HepG2 (cell line): ENCODE results near the gene CLDN22. TPM values are rescaled to one million over a fixed set of nuclear protein-coding genes. Genes with fewer than 3 reads are reported as not detected.
A peak's percentile ranks its signal among the peaks of the same experiment; 100 is the strongest.

Experiments used
- ATAC-seq: fragments of 200-7000 bp; cut with Tn5 transposase; 3 replicates; pipeline ENCODE4 v1.9.1; 2020; ENCODE audit warnings: mild to moderate bottlenecking, moderate library complexity
- BruUV-seq: library from RNA; stranded (reverse); fragments of 400-500 nt; replicated peaks from 2 replicates; lab custom pipeline; 2021; lab: Mats Ljungman, UMichigan
- CTCF ChIA-PET: fragments of 300-600 bp; formaldehyde crosslinking; extraction: SDS; loops from one replicate; lab custom pipeline; 2021; ENCODE audit warnings: low total read pairs, inconsistent platforms, low intra/inter-chr PET ratio; lab: Yijun Ruan, JAX
- POLR2A ChIA-PET: fragments of 350-600 bp; sonication (Branson Sonifier 250); formaldehyde crosslinking; loops from one replicate; lab custom pipeline; 2020; ENCODE audit warnings: antibody characterized with exemption, inconsistent platforms; lab: Yijun Ruan, JAX
- DNase-seq: peaks from one replicate; pipeline ENCODE4 v3.0.0-alpha.2; 2015; ENCODE audit warnings: low spot score
- FAIRE-seq: peaks from 3 replicates; lab custom pipeline; 2011; peaks lifted over from hg19 to GRCh38; lab: Jason Lieb, UNC
- H2AFZ ChIP-seq: one replicate; pipeline ENCODE4 v1.6.1; 2011; ENCODE audit warnings: low read length, inconsistent platforms
- H3K27ac ChIP-seq: fragments of 300-600 bp; 3 replicates; pipeline ENCODE4 v1.8.0; 2011; ENCODE audit warnings: mixed run types, mild to moderate bottlenecking, mixed read lengths, low read length, inconsistent platforms; ENCODE audit not compliant: insufficient read depth; ENCODE audit errors: extremely low read length
- H3K27me3 ChIP-seq, 2 experiments: fragments of 200-600 bp in 1 of 2; 2 replicates in 1 of 2; 3 replicates in 1 of 2; pipeline versions ENCODE4 v1.6.0 to v1.8.0; 2011; ENCODE audit warnings: low read length in 2 of 2, mild to moderate bottlenecking in 2 of 2, moderate library complexity in 2 of 2, inconsistent platforms in 1 of 2; ENCODE audit not compliant: insufficient read depth in 2 of 2, control insufficient read depth in 1 of 2
- H3K36me3 ChIP-seq, 2 experiments: fragments of 200-600 bp in 1 of 2; replicated peaks in 1 of 2; 2 replicates in 1 of 2; 3 replicates in 1 of 2; pipeline versions ENCODE4 v1.5.1 to v1.8.0; 2011; ENCODE audit warnings: low read length in 2 of 2, inconsistent platforms in 1 of 2; ENCODE audit not compliant: insufficient read depth in 2 of 2, control insufficient read depth in 1 of 2
- H3K4me1 ChIP-seq: 2 replicates; pipeline ENCODE4 v1.5.1; 2012; ENCODE audit warnings: low read length, inconsistent platforms; ENCODE audit not compliant: insufficient read depth
- H3K4me2 ChIP-seq: 2 replicates; pipeline ENCODE4 v1.6.0; 2011; ENCODE audit warnings: low read depth, low read length, inconsistent platforms
- H3K4me3 ChIP-seq, 3 experiments: fragments of 200-600 bp in 1 of 3; sonication (generic), shearing (Covaris generic) in 1 of 3; replicated peaks in 1 of 3; 2 replicates each; pipeline ENCODE4 v1.5.1; 2011 to 2016; ENCODE audit warnings: low read length in 3 of 3, inconsistent platforms in 2 of 3, low read depth in 2 of 3, mild to moderate bottlenecking in 2 of 3, control low read depth in 1 of 3, mixed read lengths in 1 of 3; ENCODE audit not compliant: insufficient read depth in 1 of 3
- H3K79me2 ChIP-seq: one replicate; pipeline ENCODE4 v1.6.1; 2011; ENCODE audit warnings: low read length, inconsistent platforms; ENCODE audit not compliant: insufficient read depth
- H3K9ac ChIP-seq: 2 replicates; pipeline ENCODE4 v1.6.0; 2011; ENCODE audit warnings: mild to moderate bottlenecking, low read depth, low read length, inconsistent platforms; ENCODE audit not compliant: insufficient read depth
- H3K9me3 ChIP-seq: 2 replicates; pipeline ENCODE4 v1.5.1; 2012; ENCODE audit warnings: mild to moderate bottlenecking, low read length
- H4K20me1 ChIP-seq: 2 replicates; pipeline ENCODE4 v1.6.0; 2011; ENCODE audit warnings: inconsistent platforms, mild to moderate bottlenecking, low read length, moderate library complexity; ENCODE audit not compliant: insufficient read depth
- CTCF ChIP-seq: sonication (generic); formaldehyde crosslinking; IDR thresholded peaks from 2 replicates; pipeline ENCODE4 v1.5.0; 2020; ENCODE audit warnings: mild to moderate bottlenecking, missing genetic modification reagents, moderate library complexity
- GLMP ChIP-seq: sonication (generic); formaldehyde crosslinking; IDR thresholded peaks from 2 replicates; pipeline ENCODE4 v1.9.0; 2021; ENCODE audit warnings: missing genetic modification reagents, mild to moderate bottlenecking, borderline replicate concordance
- HNRNPLL ChIP-seq: fragments of 200-400 bp; formaldehyde crosslinking; IDR thresholded peaks from 2 replicates; pipeline ENCODE4 v1.6.1; 2017; ENCODE audit warnings: mild to moderate bottlenecking, low read depth, low read length; ENCODE audit not compliant: poor library complexity, severe bottlenecking
- STAG1 ChIP-seq: sonication (generic); formaldehyde crosslinking; IDR thresholded peaks from 2 replicates; pipeline ENCODE4 v1.4.0; 2020; ENCODE audit warnings: missing genetic modification reagents
- ZNF609 ChIP-seq: sonication (generic); formaldehyde crosslinking; IDR thresholded peaks from 2 replicates; pipeline ENCODE4 v1.4.0; 2020; ENCODE audit warnings: mild to moderate bottlenecking, missing genetic modification reagents, borderline replicate concordance
- WGBS: methylation state at CpG from one replicate; pipeline ENCODE4 v1.1.6; 2017; ENCODE audit warnings: low lambda C conversion rate; 5-methylcytosine and 5-hydroxymethylcytosine counted together
- in situ Hi-C: cut with HindIII; loops from 2 replicates; pipeline ENCODE4 v1.10.0; 2017; ENCODE audit warnings: low pct_unique_long_range_greater_than_20kb; ENCODE audit not compliant: extremely low pct_ligation_motif_present
- intact Hi-C: fragments of 100-400 bp; cut with micrococcal nuclease; formaldehyde crosslinking; loops from one replicate; pipeline ENCODE4 v1.10.0; 2022; ENCODE audit not compliant: unreplicated experiment
- polyA plus RNA-seq, 8 experiments: library from polyadenylated mRNA; depleted of rRNA in 3 of 8; stranded (reverse) in 7 of 8; unstranded in 1 of 8; fragments of >200 nt; fragmentation: Illumina TruSeq in 4 of 8; extraction: Trizol in 4 of 8; gene quantifications; 2 replicates each; pipeline versions ENCODE4 v1.2.1 to v1.2.3, GENCODE V29; 2011 to 2016; ENCODE audit warnings: low read depth in 4 of 8, missing spikeins in 1 of 8, mixed read lengths in 1 of 8; ENCODE audit not compliant: insufficient read depth in 1 of 8
- total RNA-seq, 5 experiments: library from RNA; depleted of rRNA; stranded (reverse); fragments of >200 nt; fragmentation: Illumina TruSeq; extraction: Trizol; gene quantifications; 2 replicates each; pipeline ENCODE4 v1.2.3, GENCODE V29; 2016; ENCODE audit warnings: low read depth in 1 of 5

CLDN22 gene
- total and polyA plus RNA-seq, 2 of the 13 experiments (the other 11 are each of a cell fraction or from before 2014, with no cell fraction given) = 0.07 TPM; not detected in 1

- TF ChIP-seq ZNF609 (CRISPR knock-in tag) (no peak), HNRNPLL (no peak)
Measured at GRCh38 chr4:183354219-183354618, 34.1 kb upstream of the CLDN22 start (continued).

- H3K27me3 ChIP-seq = no peaks in the 10 kb centered on the region; a peak in 1 of 5 replicates
- H3K36me3 ChIP-seq = no peaks in the 10 kb centered on the region
- ChIA-PET CTCF (no interaction called here), POLR2A (no interaction called here)
- TF ChIP-seq CTCF (peak; percentile 24; the same call in 1 of the 2 replicates), GLMP (no peak), STAG1 (CRISPR knock-in tag) (peak; percentile 32)
- WGBS = 31% methylated on average over 8 of the region's 8 CpGs
- H3K27ac ChIP-seq = no peak overlapping the region
- in situ Hi-C loops = no loop called here
- BruUV-seq = no TSS peak
- H3K9me3 ChIP-seq = no peaks in the 10 kb centered on the region
- no peak overlapping the region for H3K4me2 ChIP-seq
- no peak overlapping the region for H2AFZ ChIP-seq
- no peaks in the 10 kb centered on the region for H3K79me2 ChIP-seq
- no peaks in the 10 kb centered on the region for H4K20me1 ChIP-seq
- intact Hi-C loops = no loop called here
- FAIRE-seq (no peak), ATAC-seq (peak; percentile 86), DNase-seq (no peak)
- no peak overlapping the region for H3K4me3 ChIP-seq
- H3K4me1 ChIP-seq = peaks cover 10% of the 10 kb centered on the region
- H3K9ac ChIP-seq = no peak overlapping the region
Measured at GRCh38 chr4:183353557-183353956, 33.5 kb upstream of the CLDN22 start.
